GM12878 (cell line): ENCODE measurements around the gene NEK2. TPM values are rescaled to one million over a fixed set of nuclear protein-coding genes. Genes with fewer than 3 reads are reported as not detected.

ENCODE experiments used
- ATAC-seq: fragments of 200-7000 bp; cut with Tn5 transposase; 3 replicates; pipeline ENCODE4 v1.9.1; 2020; ENCODE audit warnings: mild to moderate bottlenecking, moderate library complexity
- BruUV-seq: library from RNA; stranded (reverse); fragments of 400-500 nt; replicated peaks from 2 replicates; lab custom pipeline; 2021; lab: Mats Ljungman, UMichigan
- CTCF ChIA-PET: fragments of 300-600 bp; sonication (Branson Sonifier 250); formaldehyde crosslinking; extraction: SDS; loops from one replicate; lab custom pipeline; 2021; ENCODE audit warnings: inconsistent platforms; lab: Yijun Ruan, JAX
- POLR2A ChIA-PET: fragments of 350-600 bp; formaldehyde crosslinking; extraction: SDS; loops from one replicate; lab custom pipeline; 2021; ENCODE audit warnings: inconsistent platforms; lab: Charles Lee
- RAD21 ChIA-PET: fragments of 300-600 bp; sonication (Branson Sonifier 250); formaldehyde crosslinking; loops from one replicate; lab custom pipeline; 2023; ENCODE audit warnings: antibody characterized with exemption; ENCODE audit not compliant: unreplicated experiment; lab: Charles Lee
- SMC1A ChIA-PET: fragments of 300-600 bp; sonication (Branson Sonifier 250); formaldehyde crosslinking; loops from one replicate; lab custom pipeline; 2023; ENCODE audit not compliant: unreplicated experiment, uncharacterized antibody; lab: Charles Lee
- DNase-seq: peaks from one replicate; pipeline ENCODE4 v3.0.0-alpha.2; 2011; ENCODE audit warnings: low read depth, low spot score
- FAIRE-seq: peaks from 3 replicates; lab custom pipeline; 2011; peaks lifted over from hg19 to GRCh38; lab: Jason Lieb, UNC
- H2AFZ ChIP-seq: 2 replicates; pipeline ENCODE4 v1.6.0; 2011; ENCODE audit warnings: low read depth, low read length, control low read depth; ENCODE audit not compliant: control insufficient read depth
- H3K27ac ChIP-seq: 2 replicates; pipeline ENCODE4 v1.5.1; 2011; ENCODE audit warnings: control low read depth; ENCODE audit not compliant: control insufficient read depth, insufficient read depth
- H3K27me3 ChIP-seq, 2 experiments: replicated peaks in 1 of 2; 2 replicates each; pipeline versions ENCODE4 v1.6.0 to v1.6.1; 2011; ENCODE audit warnings: low read length in 1 of 2; ENCODE audit not compliant: control insufficient read depth in 2 of 2, insufficient read depth in 2 of 2
- H3K36me3 ChIP-seq, 2 experiments: 2 replicates each; pipeline ENCODE4 v1.5.1; 2011; ENCODE audit warnings: low read length in 1 of 2; ENCODE audit not compliant: control insufficient read depth in 2 of 2, insufficient read depth in 2 of 2
- H3K4me1 ChIP-seq: 2 replicates; pipeline ENCODE4 v1.6.1; 2011; ENCODE audit warnings: mild to moderate bottlenecking, low read length, moderate library complexity, mixed read lengths; ENCODE audit not compliant: control insufficient read depth, insufficient read depth
- H3K4me2 ChIP-seq: 2 replicates; pipeline ENCODE4 v1.6.0; 2011; ENCODE audit warnings: control low read depth; ENCODE audit not compliant: control insufficient read depth, insufficient read depth
- H3K4me3 ChIP-seq: fragments of 200-600 bp; sonication (generic); 2 replicates; pipeline ENCODE4 v1.5.1; 2016
- H3K79me2 ChIP-seq: 2 replicates; pipeline ENCODE4 v1.6.0; 2011; ENCODE audit warnings: low read length; ENCODE audit not compliant: control insufficient read depth, insufficient read depth
- H3K9ac ChIP-seq: 2 replicates; pipeline ENCODE4 v1.8.0; 2011; ENCODE audit warnings: low read length, control low read depth, mixed read lengths; ENCODE audit not compliant: control insufficient read depth, insufficient read depth
- H3K9me3 ChIP-seq: replicated peaks from 3 replicates; pipeline ENCODE4 v1.5.1; 2011; ENCODE audit warnings: mild to moderate bottlenecking, low read length; ENCODE audit not compliant: control insufficient read depth, insufficient read depth
- H4K20me1 ChIP-seq: 2 replicates; pipeline ENCODE4 v1.6.0; 2011; ENCODE audit not compliant: control insufficient read depth, insufficient read depth
- ATF2 ChIP-seq: IDR thresholded peaks from 2 replicates; pipeline ENCODE4 v1.6.1; 2012; ENCODE audit warnings: low read length, inconsistent platforms
- BHLHE40 ChIP-seq, 2 experiments: fragments of 450-650 bp in 1 of 2; IDR thresholded peaks; 2 replicates each; pipeline ENCODE4 v1.6.1; 2011 to 2017; ENCODE audit warnings: low read depth in 2 of 2, borderline replicate concordance in 1 of 2, improper control_type of control experiment in 1 of 2, low read length in 1 of 2, mild to moderate bottlenecking in 1 of 2
- CEBPZ ChIP-seq: fragments of 150-350 bp; IDR thresholded peaks from 2 replicates; pipeline ENCODE4 v1.6.1; 2016; ENCODE audit warnings: low read depth, low read length
- EP300 ChIP-seq, 2 experiments: fragments of 150-350 bp in 1 of 2; IDR thresholded peaks; 2 replicates each; pipeline ENCODE4 v1.6.1; 2011 to 2012; ENCODE audit warnings: low read depth in 2 of 2, low read length in 2 of 2, borderline replicate concordance in 1 of 2, improper control_type of control experiment in 1 of 2, inconsistent platforms in 1 of 2; ENCODE audit not compliant: control insufficient read depth in 1 of 2
- MLLT1 ChIP-seq: fragments of 450-650 bp; IDR thresholded peaks from 2 replicates; pipeline ENCODE4 v1.6.1; 2016; ENCODE audit warnings: mild to moderate bottlenecking
- MTA2 ChIP-seq: fragments of 450-650 bp; IDR thresholded peaks from 2 replicates; pipeline ENCODE4 v1.6.1; 2016; ENCODE audit warnings: low read depth, mild to moderate bottlenecking, moderate library complexity
- NR2C2 ChIP-seq: IDR thresholded peaks from 2 replicates; pipeline ENCODE4 v1.6.1; 2011; ENCODE audit warnings: borderline replicate concordance, low read depth; ENCODE audit not compliant: control insufficient read depth, insufficient read length
- RUNX3 ChIP-seq: IDR thresholded peaks from 2 replicates; pipeline ENCODE4 v1.6.1; 2012; ENCODE audit warnings: low read length, inconsistent platforms
- SMAD5 ChIP-seq: IDR thresholded peaks from 2 replicates; pipeline ENCODE4 v1.6.1; 2016; ENCODE audit warnings: antibody characterized with exemption, low read depth
- SMC3 ChIP-seq: IDR thresholded peaks from 2 replicates; pipeline ENCODE4 v1.6.1; 2011; ENCODE audit warnings: low read length, improper control_type of control experiment, borderline replicate concordance
- SREBF2 ChIP-seq: IDR thresholded peaks from 2 replicates; pipeline ENCODE4 v1.6.1; 2012; ENCODE audit warnings: mild to moderate bottlenecking, low read length
- SRF ChIP-seq, 2 experiments: IDR thresholded peaks; 2 replicates each; pipeline ENCODE4 v1.6.1; 2011; ENCODE audit warnings: low read depth in 2 of 2, low read length in 2 of 2, mild to moderate bottlenecking in 1 of 2, moderate library complexity in 1 of 2
- STAT3 ChIP-seq: IDR thresholded peaks from 2 replicates; pipeline ENCODE4 v1.6.1; 2011; ENCODE audit warnings: low read depth, low read length, improper control_type of control experiment
- ZNF24 ChIP-seq: fragments of 450-650 bp; IDR thresholded peaks from 2 replicates; pipeline ENCODE4 v1.6.1; 2017; ENCODE audit warnings: antibody characterized with exemption, mild to moderate bottlenecking
- WGBS: methylation state at CpG from one replicate; pipeline ENCODE4 v1.1.6; 2016; ENCODE audit warnings: low lambda C conversion rate; ENCODE audit not compliant: insufficient replicate concordance, insufficient coverage; ENCODE audit errors: missing lambda C conversion rate; 5-methylcytosine and 5-hydroxymethylcytosine counted together
- in situ Hi-C: fragments of 300-500 bp; cut with MboI; formaldehyde crosslinking; loops from 9 replicates; pipeline ENCODE4 v1.14.3; 2018; ENCODE audit warnings: mixed read lengths
- intact Hi-C: fragments of 100-400 bp; cut with micrococcal nuclease; formaldehyde crosslinking; loops from one replicate; pipeline ENCODE4 v1.14.2; 2022; ENCODE audit not compliant: unreplicated experiment
- polyA plus RNA-seq, 11 experiments: library from polyadenylated mRNA; depleted of rRNA in 4 of 11; unstranded in 6 of 11; stranded (reverse) in 5 of 11; fragments of >200 nt; fragmentation: Nextera tagmentation in 4 of 11; fragmentation: Illumina TruSeq in 1 of 11; extraction: Ambion mirVana in 4 of 11; extraction: Trizol in 1 of 11; gene quantifications; 1 replicate in 1 of 11; 2 replicates in 10 of 11; pipeline versions ENCODE4 v1.2.1 to v1.2.3, GENCODE V29; 2011 to 2016; ENCODE audit warnings: inconsistent platforms in 2 of 11, missing spikeins in 2 of 11, low read depth in 1 of 11
- total RNA-seq, 4 experiments: library from RNA; depleted of rRNA in 3 of 4; stranded (reverse); fragments of >200 nt in 3 of 4; fragmentation: Illumina TruSeq in 1 of 4; extraction: Trizol in 1 of 4; gene quantifications; 2 replicates each; pipeline versions ENCODE4 v1.2.1 to v1.2.3, GENCODE V29; 2013 to 2021
- TF ChIP-seq, protein P1 (sequence below): fragments of 450-650 bp; IDR thresholded peaks from 2 replicates; pipeline ENCODE4 v1.6.1; 2017; ENCODE audit warnings: mild to moderate bottlenecking

Gene NEK2
- total and polyA plus RNA-seq, 10 of the 15 experiments (the other 5 are each of a cell fraction or from before 2014, with no cell fraction given) = 16.7 to 49.7 (median 36.9) TPM

DNA sequence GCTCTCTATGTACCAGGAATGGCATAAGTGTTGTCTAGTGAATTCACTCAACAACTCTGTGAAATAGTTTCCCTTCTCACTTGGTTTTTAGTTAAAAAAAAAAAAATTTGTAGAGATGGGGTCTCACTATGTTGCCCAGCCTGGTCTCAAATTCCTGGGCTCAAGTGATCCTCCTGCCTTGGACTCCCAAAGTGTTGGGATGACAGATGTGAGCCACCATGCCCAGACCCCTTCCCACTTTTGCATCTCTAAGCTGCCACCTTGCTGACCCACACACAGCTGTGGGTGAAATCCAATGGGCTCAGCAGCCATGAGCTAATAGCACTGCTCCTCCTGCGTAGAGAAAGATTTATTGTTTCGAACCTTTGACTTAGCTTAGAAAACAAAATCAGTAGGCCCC lies 33.5 kb downstream of the NEK2 start:
- no peak overlapping the region for H3K4me3 ChIP-seq
- TF ChIP-seq EP300 (IDR thresholded peaks at IDR 0.05; ENCODE audit: borderline replicate concordance in 1 of 2, control insufficient read depth in 1 of 2, low read depth in 2 of 2, low read length in 2 of 2) = no peak
- no peak for TF ChIP-seq NR2C2
- TF ChIP-seq STAT3 = no peak
- TF ChIP-seq ATF2 = no peak
- no peak for TF ChIP-seq SMAD5
- TF ChIP-seq MTA2 = no peak
- no peak for TF ChIP-seq SRF (IDR thresholded peaks at IDR 0.05; ENCODE audit: low read depth in 2 of 2, low read length in 2 of 2)
- TF ChIP-seq CEBPZ = no peak
- TF ChIP-seq RUNX3 = no peak
- TF ChIP-seq, protein P1, sequence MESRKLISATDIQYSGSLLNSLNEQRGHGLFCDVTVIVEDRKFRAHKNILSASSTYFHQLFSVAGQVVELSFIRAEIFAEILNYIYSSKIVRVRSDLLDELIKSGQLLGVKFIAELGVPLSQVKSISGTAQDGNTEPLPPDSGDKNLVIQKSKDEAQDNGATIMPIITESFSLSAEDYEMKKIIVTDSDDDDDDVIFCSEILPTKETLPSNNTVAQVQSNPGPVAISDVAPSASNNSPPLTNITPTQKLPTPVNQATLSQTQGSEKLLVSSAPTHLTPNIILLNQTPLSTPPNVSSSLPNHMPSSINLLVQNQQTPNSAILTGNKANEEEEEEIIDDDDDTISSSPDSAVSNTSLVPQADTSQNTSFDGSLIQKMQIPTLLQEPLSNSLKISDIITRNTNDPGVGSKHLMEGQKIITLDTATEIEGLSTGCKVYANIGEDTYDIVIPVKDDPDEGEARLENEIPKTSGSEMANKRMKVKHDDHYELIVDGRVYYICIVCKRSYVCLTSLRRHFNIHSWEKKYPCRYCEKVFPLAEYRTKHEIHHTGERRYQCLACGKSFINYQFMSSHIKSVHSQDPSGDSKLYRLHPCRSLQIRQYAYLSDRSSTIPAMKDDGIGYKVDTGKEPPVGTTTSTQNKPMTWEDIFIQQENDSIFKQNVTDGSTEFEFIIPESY = no peak
- no peak for TF ChIP-seq SREBF2
- no peak for TF ChIP-seq BHLHE40 (IDR thresholded peaks at IDR 0.05; ENCODE audit: borderline replicate concordance in 1 of 2, low read depth in 2 of 2, low read length in 1 of 2)
- no peak for TF ChIP-seq ZNF24
- no peak for TF ChIP-seq MLLT1
- no peak for TF ChIP-seq SMC3
- H3K27me3 ChIP-seq = no peaks in the 10 kb centered on the region; a peak in 1 of 4 replicates
- BruUV-seq = no TSS peak
- no peaks in the 10 kb centered on the region; the same call in 1 of the 2 replicates for H3K4me1 ChIP-seq
- no peaks in the 10 kb centered on the region for H3K36me3 ChIP-seq
- no peak overlapping the region for H2AFZ ChIP-seq
- intact Hi-C loops = no loop called here
- SMC1A ChIA-PET = interaction anchor here (2.8 kb wide), 1 partner anchor 12 kb away, joined by 11 read pairs; no protein-coding TSS in a partner anchor
- CTCF ChIA-PET = interaction anchor here (0.9 to 1.8 kb wide), 3 partner anchors 12 to 127 kb away, joined by 4 to 6 read pairs (median 4); no protein-coding TSS in a partner anchor
- DNase-seq (no peak), FAIRE-seq (no peak), ATAC-seq (no peak)
- H3K9ac ChIP-seq = no peak overlapping the region
- H3K4me2 ChIP-seq = no peak overlapping the region
- in situ Hi-C loops = no loop called here
- H3K27ac ChIP-seq = no peak overlapping the region
- no peaks in the 10 kb centered on the region; the same call in 1 of the 2 replicates for H4K20me1 ChIP-seq
- RAD21 ChIA-PET = no interaction called here
- no peaks in the 10 kb centered on the region for H3K9me3 ChIP-seq
- POLR2A ChIA-PET = no interaction called here
- WGBS = 35% methylated on average over 2 of the region's 2 CpGs
- no peaks in the 10 kb centered on the region for H3K79me2 ChIP-seq
